DMS 273 treated with DMSO at 0.1 percent for 48 hours (cell line): ENCODE results near the gene SLC31A1.
"Not testable (repeated sequence)": the region's sequence is repeated elsewhere in the genome, so short reads cannot be mapped to it uniquely, and the experiment has no call there.

Source experiments
- DNase-seq: peaks from one replicate; lab custom pipeline; 2025; lab: John Stamatoyannopoulos, UW

Gene SLC31A1

GRCh38 chr9:113261917-113262671 lies 40.8 kb downstream of the SLC31A1 start:
- DNase-seq: no peak

- no peak for DNase-seq
Measured at GRCh38 chr9:113266174-113266573, 44.8 kb downstream of the SLC31A1 start.

GRCh38 chr9:113267911-113268566 lies 46.7 kb downstream of the SLC31A1 start:
- no peak for DNase-seq

GRCh38 chr9:113269355-113269754 lies 48.0 kb downstream of the SLC31A1 start:
- DNase-seq: no peak

- DNase-seq: no peak
Measured at GRCh38 chr9:113269871-113270270, 48.5 kb downstream of the SLC31A1 start.

GRCh38 chr9:113274474-113275156 lies 53.3 kb downstream of the SLC31A1 start:
- peak; percentile 25 for DNase-seq

- DNase-seq: peak; percentile 94
Measured at GRCh38 chr9:113275157-113276131, 54.1 kb downstream of the SLC31A1 start, which contains the start of the genes CDC26 and PRPF4. Gene CDC26, minus strand, starts transcription at chr9:113275572. Its CDS starts 3,065 bp downstream, at chr9:113272507. Gene PRPF4, plus strand, starts transcription at chr9:113275658. Its CDS starts 86 bp downstream, at chr9:113275744.

- DNase-seq: no peak
Measured at GRCh38 chr9:113278840-113279239, 57.5 kb downstream of the SLC31A1 start.

GRCh38 chr9:113281356-113281755 lies 60.0 kb downstream of the SLC31A1 start:
- DNase-seq: no peak

GRCh38 chr9:113289091-113289490 lies 67.7 kb downstream of the SLC31A1 start:
- no peak for DNase-seq

- DNase-seq: no peak
Measured at GRCh38 chr9:113290052-113290607, 68.8 kb downstream of the SLC31A1 start.

- DNase-seq: no peak
Measured at GRCh38 chr9:113293285-113293878, 72.0 kb downstream of the SLC31A1 start.

- not testable (repeated sequence) for DNase-seq
Measured at GRCh38 chr9:113296247-113296646, 74.9 kb downstream of the SLC31A1 start.

- DNase-seq: no peak
Measured at GRCh38 chr9:113296796-113297558, 75.6 kb downstream of the SLC31A1 start.

- DNase-seq: no peak
Measured at GRCh38 chr9:113298311-113298710, 77.0 kb downstream of the SLC31A1 start.

- no peak for DNase-seq
Measured at GRCh38 chr9:113298924-113299770, 77.8 kb downstream of the SLC31A1 start.

GRCh38 chr9:113299800-113300292 lies 78.5 kb downstream of the SLC31A1 start:
- DNase-seq: no peak

GRCh38 chr9:113301548-113301947 lies 80.2 kb downstream of the SLC31A1 start:
- DNase-seq: no peak
